GM12878 (cell line): ENCODE measurements around the gene IL21. TPM values are rescaled to one million over a fixed set of nuclear protein-coding genes. Genes with fewer than 3 reads are reported as not detected.

Experiments
- ETV6 ChIP-seq, 2 experiments: fragments of 450-650 bp in 1 of 2; IDR thresholded peaks in 1 of 2; conservative IDR thresholded peaks in 1 of 2; 2 replicates each; pipeline ENCODE4 v1.6.1; 2014; ENCODE audit warnings: antibody characterized with exemption in 1 of 2, borderline replicate concordance in 1 of 2, low read depth in 1 of 2, mild to moderate bottlenecking in 1 of 2, moderate library complexity in 1 of 2
- IKZF2 ChIP-seq, 2 experiments: fragments of 450-650 bp; IDR thresholded peaks; 2 replicates each; pipeline ENCODE4 v1.6.1; 2017; ENCODE audit warnings: mild to moderate bottlenecking in 2 of 2, moderate library complexity in 2 of 2
- NFYB ChIP-seq: IDR thresholded peaks from 2 replicates; pipeline ENCODE4 v1.6.1; 2011; ENCODE audit warnings: low read depth, mild to moderate bottlenecking, low read length, improper control_type of control experiment, moderate library complexity; ENCODE audit not compliant: insufficient read depth
- NR2C1 ChIP-seq: fragments of 450-650 bp; IDR thresholded peaks from 2 replicates; pipeline ENCODE4 v1.6.1; 2017; ENCODE audit warnings: antibody characterized with exemption, mild to moderate bottlenecking, moderate library complexity
- POU2F2 ChIP-seq: IDR thresholded peaks from 3 replicates; pipeline ENCODE4 v1.6.1; 2011; ENCODE audit warnings: low read depth, mild to moderate bottlenecking, low read length, borderline replicate concordance
- RELB ChIP-seq: fragments of 450-650 bp; IDR thresholded peaks from 2 replicates; pipeline ENCODE4 v1.6.1; 2017; ENCODE audit warnings: low read depth, mild to moderate bottlenecking, moderate library complexity
- TARDBP ChIP-seq: IDR thresholded peaks from 2 replicates; pipeline ENCODE4 v1.6.1; 2016; ENCODE audit warnings: borderline replicate concordance
- polyA plus RNA-seq, 11 experiments: library from polyadenylated mRNA; depleted of rRNA in 4 of 11; unstranded in 6 of 11; stranded (reverse) in 5 of 11; fragments of >200 nt; fragmentation: Nextera tagmentation in 4 of 11; fragmentation: Illumina TruSeq in 1 of 11; extraction: Ambion mirVana in 4 of 11; extraction: Trizol in 1 of 11; gene quantifications; 1 replicate in 1 of 11; 2 replicates in 10 of 11; pipeline versions ENCODE4 v1.2.1 to v1.2.3, GENCODE V29; 2011 to 2016; ENCODE audit warnings: inconsistent platforms in 2 of 11, missing spikeins in 2 of 11, low read depth in 1 of 11
- total RNA-seq, 4 experiments: library from RNA; depleted of rRNA in 3 of 4; stranded (reverse); fragments of >200 nt in 3 of 4; fragmentation: Illumina TruSeq in 1 of 4; extraction: Trizol in 1 of 4; gene quantifications; 2 replicates each; pipeline versions ENCODE4 v1.2.1 to v1.2.3, GENCODE V29; 2013 to 2021
- TF ChIP-seq, protein P1 (sequence below): IDR thresholded peaks from 2 replicates; pipeline ENCODE4 v1.6.1; 2011; ENCODE audit warnings: mild to moderate bottlenecking, low read depth, low read length, moderate library complexity; ENCODE audit not compliant: insufficient replicate concordance
- TF ChIP-seq, protein P2 (sequence below): fragments of 450-650 bp; IDR thresholded peaks from 2 replicates; pipeline ENCODE4 v1.6.1; 2018; ENCODE audit warnings: borderline replicate concordance, mild to moderate bottlenecking; ENCODE audit not compliant: partially characterized antibody

The IL21 gene
- total and polyA plus RNA-seq, 10 of the 15 experiments (the other 5 are each of a cell fraction or from before 2014, with no cell fraction given): not detected

- no peak for TF ChIP-seq NFYB
- TF ChIP-seq IKZF2 (IDR thresholded peaks at IDR 0.05): no peak
- no peak for TF ChIP-seq POU2F2
- TF ChIP-seq, protein P1, sequence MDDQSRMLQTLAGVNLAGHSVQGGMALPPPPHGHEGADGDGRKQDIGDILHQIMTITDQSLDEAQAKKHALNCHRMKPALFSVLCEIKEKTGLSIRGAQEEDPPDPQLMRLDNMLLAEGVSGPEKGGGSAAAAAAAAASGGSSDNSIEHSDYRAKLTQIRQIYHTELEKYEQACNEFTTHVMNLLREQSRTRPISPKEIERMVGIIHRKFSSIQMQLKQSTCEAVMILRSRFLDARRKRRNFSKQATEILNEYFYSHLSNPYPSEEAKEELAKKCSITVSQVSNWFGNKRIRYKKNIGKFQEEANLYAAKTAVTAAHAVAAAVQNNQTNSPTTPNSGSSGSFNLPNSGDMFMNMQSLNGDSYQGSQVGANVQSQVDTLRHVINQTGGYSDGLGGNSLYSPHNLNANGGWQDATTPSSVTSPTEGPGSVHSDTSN: no peak
- no peak for TF ChIP-seq RELB
- no peak for TF ChIP-seq NR2C1
- no peak for TF ChIP-seq ETV6 (conservative IDR thresholded peaks at IDR 0.05 in 1 of 2, IDR thresholded peaks at IDR 0.05 in 1 of 2; ENCODE audit: borderline replicate concordance in 1 of 2, low read depth in 1 of 2)
- TF ChIP-seq TARDBP: no peak
- TF ChIP-seq, protein P2, sequence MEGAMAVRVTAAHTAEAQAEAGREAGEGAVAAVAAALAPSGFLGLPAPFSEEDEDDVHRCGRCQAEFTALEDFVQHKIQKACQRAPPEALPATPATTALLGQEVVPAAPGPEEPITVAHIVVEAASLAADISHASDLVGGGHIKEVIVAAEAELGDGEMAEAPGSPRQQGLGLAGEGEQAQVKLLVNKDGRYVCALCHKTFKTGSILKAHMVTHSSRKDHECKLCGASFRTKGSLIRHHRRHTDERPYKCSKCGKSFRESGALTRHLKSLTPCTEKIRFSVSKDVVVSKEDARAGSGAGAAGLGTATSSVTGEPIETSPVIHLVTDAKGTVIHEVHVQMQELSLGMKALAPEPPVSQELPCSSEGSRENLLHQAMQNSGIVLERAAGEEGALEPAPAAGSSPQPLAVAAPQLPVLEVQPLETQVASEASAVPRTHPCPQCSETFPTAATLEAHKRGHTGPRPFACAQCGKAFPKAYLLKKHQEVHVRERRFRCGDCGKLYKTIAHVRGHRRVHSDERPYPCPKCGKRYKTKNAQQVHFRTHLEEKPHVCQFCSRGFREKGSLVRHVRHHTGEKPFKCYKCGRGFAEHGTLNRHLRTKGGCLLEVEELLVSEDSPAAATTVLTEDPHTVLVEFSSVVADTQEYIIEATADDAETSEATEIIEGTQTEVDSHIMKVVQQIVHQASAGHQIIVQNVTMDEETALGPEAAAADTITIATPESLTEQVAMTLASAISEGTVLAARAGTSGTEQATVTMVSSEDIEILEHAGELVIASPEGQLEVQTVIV: no peak
These were observed 16.7 kb downstream of the IL21 start (continued) for GRCh38 chr4:122604146-122604545.
